GM18951 (cell line): ENCODE measurements around the gene ATP11A.

ENCODE experiments used
- POLR2A ChIP-seq: IDR thresholded peaks from 4 replicates; pipeline ENCODE4 v1.6.1; 2011; ENCODE audit warnings: mild to moderate bottlenecking; ENCODE audit not compliant: insufficient read length, insufficient read depth; ENCODE audit errors: extremely low read depth
- in situ Hi-C: fragments of 300-500 bp; cut with MboI; formaldehyde crosslinking; loops from one replicate; pipeline ENCODE4 v1.12.0; 2022; ENCODE audit warnings: low sequenced_read_pairs, mixed read lengths, inconsistent platforms; ENCODE audit not compliant: unreplicated experiment

The ATP11A gene

GRCh38 chr13:112819111-112819510, 129.3 kb downstream of the ATP11A start:
- in situ Hi-C loops = no loop called here
- TF ChIP-seq POLR2A = no peak

GRCh38 chr13:112819816-112820215, 130.0 kb downstream of the ATP11A start:
- in situ Hi-C loops = no loop called here

GRCh38 chr13:112820318-112820717, 130.5 kb downstream of the ATP11A start:
- in situ Hi-C loops = no loop called here
- TF ChIP-seq POLR2A = no peak

More at GRCh38 chr13:112819816-112820215, 130.0 kb downstream of the ATP11A start:
- no peak for TF ChIP-seq POLR2A

- in situ Hi-C loops = no loop called here
- no peak for TF ChIP-seq POLR2A
These were observed 131.7 kb downstream of the ATP11A start for GRCh38 chr13:112821340-112822055.

GRCh38 chr13:112822851-112823250, 133.0 kb downstream of the ATP11A start:
- no peak for TF ChIP-seq POLR2A
- in situ Hi-C loops = no loop called here

- no peak for TF ChIP-seq POLR2A
- in situ Hi-C loops = no loop called here
These were observed 134.6 kb downstream of the ATP11A start for GRCh38 chr13:112824429-112824828.

GRCh38 chr13:112825071-112825470, 135.2 kb downstream of the ATP11A start:
- in situ Hi-C loops = no loop called here
- no peak for TF ChIP-seq POLR2A

- in situ Hi-C loops = no loop called here
- TF ChIP-seq POLR2A = no peak
These were observed 136.0 kb downstream of the ATP11A start for GRCh38 chr13:112825875-112826274.

- no peak for TF ChIP-seq POLR2A
- in situ Hi-C loops = no loop called here
These were observed 136.7 kb downstream of the ATP11A start for GRCh38 chr13:112826565-112826964.

- in situ Hi-C loops = no loop called here
- TF ChIP-seq POLR2A = no peak
These were observed 138.4 kb downstream of the ATP11A start for GRCh38 chr13:112828082-112828699.

- no peak for TF ChIP-seq POLR2A
- in situ Hi-C loops = no loop called here
These were observed 138.9 kb downstream of the ATP11A start for GRCh38 chr13:112828756-112829155.

- no peak for TF ChIP-seq POLR2A
- in situ Hi-C loops = no loop called here
These were observed 141.4 kb downstream of the ATP11A start for GRCh38 chr13:112831196-112831595.

- TF ChIP-seq POLR2A = no peak
- in situ Hi-C loops = no loop called here
These were observed 142.0 kb downstream of the ATP11A start for GRCh38 chr13:112831801-112832200.

- TF ChIP-seq POLR2A = no peak
- in situ Hi-C loops = no loop called here
These were observed 143.0 kb downstream of the ATP11A start for GRCh38 chr13:112832811-112833210.

GRCh38 chr13:112833551-112834257, 143.9 kb downstream of the ATP11A start:
- TF ChIP-seq POLR2A = no peak
- in situ Hi-C loops = no loop called here
